IPS-20b (cell line): ENCODE measurements around the gene SELPLG.
A peak's percentile ranks its signal among the peaks of the same experiment; 100 is the strongest.
"Not testable (repeated sequence)": the region's sequence is repeated elsewhere in the genome, so short reads cannot be mapped to it uniquely, and the experiment has no call there.

Experiments
- H3K27ac ChIP-seq: one replicate; pipeline ENCODE4 v1.5.1; 2013; ENCODE audit warnings: low read length
- H3K27me3 ChIP-seq: 2 replicates; pipeline ENCODE4 v1.6.1; 2013; ENCODE audit warnings: mild to moderate bottlenecking, low read length, inconsistent platforms; ENCODE audit not compliant: insufficient read depth
- H3K36me3 ChIP-seq: 2 replicates; pipeline ENCODE4 v1.6.1; 2013; ENCODE audit warnings: low read depth, mild to moderate bottlenecking, inconsistent platforms, low read length, moderate library complexity; ENCODE audit not compliant: insufficient read depth
- H3K4me1 ChIP-seq: 2 replicates; pipeline ENCODE4 v1.6.1; 2013; ENCODE audit warnings: mild to moderate bottlenecking, control low read depth, inconsistent platforms, low read length, moderate library complexity; ENCODE audit not compliant: insufficient read depth
- H3K4me3 ChIP-seq: 2 replicates; pipeline ENCODE4 v1.5.1; 2013; ENCODE audit warnings: mild to moderate bottlenecking, low read length, inconsistent platforms
- H3K9ac ChIP-seq: 2 replicates; pipeline ENCODE4 v1.6.1; 2013; ENCODE audit warnings: low read depth, mild to moderate bottlenecking, inconsistent platforms, low read length, moderate library complexity
- H3K9me3 ChIP-seq: 2 replicates; pipeline ENCODE4 v1.6.1; 2013; ENCODE audit warnings: mild to moderate bottlenecking, low read depth, low read length, inconsistent platforms; ENCODE audit not compliant: insufficient read depth

SELPLG gene

GRCh38 chr12:108668063-108668462, 34.4 kb upstream of the SELPLG start:
- no peaks in the 10 kb centered on the region for H3K36me3 ChIP-seq
- H3K9me3 ChIP-seq: no peaks in the 10 kb centered on the region
- H3K9ac ChIP-seq: no peak overlapping the region
- peaks cover 8% of the 10 kb centered on the region; the same call in 1 of the 2 replicates for H3K4me1 ChIP-seq
- H3K27me3 ChIP-seq: no peaks in the 10 kb centered on the region
- no peak overlapping the region for H3K27ac ChIP-seq
- no peak overlapping the region for H3K4me3 ChIP-seq

DNA sequence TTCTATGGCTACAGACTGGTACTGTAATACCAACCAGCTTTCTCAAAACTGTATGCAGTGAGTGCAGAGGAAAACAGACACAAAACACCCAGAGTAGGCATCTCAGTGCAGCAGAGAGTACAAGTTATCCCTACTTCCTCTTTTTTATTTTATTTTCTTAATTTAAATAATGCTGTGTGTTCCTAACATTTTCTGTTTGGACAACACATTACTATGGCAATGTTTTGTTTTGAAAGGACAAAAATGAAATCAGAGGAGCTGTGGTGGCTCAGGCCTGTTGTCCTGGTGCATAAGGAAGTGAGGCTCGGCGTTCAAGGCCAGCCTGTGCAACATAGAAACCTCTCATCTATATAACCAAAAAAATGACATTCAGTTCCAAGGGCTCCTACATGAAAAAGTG, 33.7 kb upstream of the SELPLG start:
- peaks cover 8% of the 10 kb centered on the region; the same call in 1 of the 2 replicates for H3K4me1 ChIP-seq

DNA sequence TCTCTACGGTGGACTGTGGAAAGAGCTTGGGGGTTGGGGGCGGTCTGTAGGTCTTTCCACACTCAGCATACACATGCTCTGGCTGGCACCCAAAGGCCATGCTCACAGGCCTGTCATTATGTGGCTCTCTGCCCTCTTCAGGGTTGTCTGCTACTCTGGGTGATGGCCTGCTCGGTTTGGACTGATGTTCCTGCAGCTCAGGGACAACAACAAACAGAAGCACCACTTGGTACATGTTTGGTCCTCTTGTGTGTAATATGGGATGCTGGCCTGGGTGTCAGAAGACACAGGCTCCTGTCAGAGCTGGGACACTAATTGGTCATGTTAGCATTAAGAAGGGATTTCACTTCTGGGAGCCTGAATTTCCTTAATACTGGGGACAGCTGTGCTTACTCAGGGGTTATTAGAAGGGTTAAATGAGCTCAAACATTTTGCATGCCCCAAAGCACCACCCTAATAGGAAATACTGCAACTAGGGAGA, 32.7 kb upstream of the SELPLG start:
- H3K9ac ChIP-seq: no peak overlapping the region
- no peaks in the 10 kb centered on the region for H3K9me3 ChIP-seq
- H3K4me3 ChIP-seq: no peak overlapping the region
- H3K27ac ChIP-seq: no peak overlapping the region
- no peaks in the 10 kb centered on the region for H3K27me3 ChIP-seq
- H3K36me3 ChIP-seq: 0 out of 2 replicates have a peak, but pooled peaks cover 7% of the 10 kb centered on the region
- H3K4me1 ChIP-seq: peaks cover 8% of the 10 kb centered on the region; the same call in 1 of the 2 replicates

More for the DNA sequence above, 33.7 kb upstream of the SELPLG start:
- H3K9me3 ChIP-seq: no peaks in the 10 kb centered on the region
- no peaks in the 10 kb centered on the region for H3K36me3 ChIP-seq
- H3K4me3 ChIP-seq: no peak overlapping the region
- H3K27ac ChIP-seq: no peak overlapping the region
- no peaks in the 10 kb centered on the region for H3K27me3 ChIP-seq
- H3K9ac ChIP-seq: no peak overlapping the region

GRCh38 chr12:108665608-108666202, 32.0 kb upstream of the SELPLG start:
- no peaks in the 10 kb centered on the region for H3K9me3 ChIP-seq
- H3K4me3 ChIP-seq: no peak overlapping the region
- no peaks in the 10 kb centered on the region for H3K27me3 ChIP-seq
- peaks cover 8% of the 10 kb centered on the region; the same call in 1 of the 2 replicates for H3K4me1 ChIP-seq
- H3K36me3 ChIP-seq: 0 out of 2 replicates have a peak, but pooled peaks cover 11% of the 10 kb centered on the region
- H3K9ac ChIP-seq: no peak overlapping the region; the same call in 1 of the 2 replicates
- H3K27ac ChIP-seq: peak overlapping the region; percentile 8

GRCh38 chr12:108664338-108665258, 30.9 kb upstream of the SELPLG start:
- Histone ChIP-seq H3K4me3 (no peak overlapping the region), H3K4me1 (peaks cover 8% of the 10 kb centered on the region; the same call in 1 of the 2 replicates), H3K36me3 (peaks cover 14% of the 10 kb centered on the region; the same call in 1 of the 2 replicates), H3K27me3 (no peaks in the 10 kb centered on the region), H3K27ac (peak overlapping the region; percentile 16), H3K9me3 (no peaks in the 10 kb centered on the region), H3K9ac (no peak overlapping the region; the same call in 1 of the 2 replicates)

- peaks cover 8% of the 10 kb centered on the region; the same call in 1 of the 2 replicates for H3K4me1 ChIP-seq
Measured at GRCh38 chr12:108663324-108664015, 29.8 kb upstream of the SELPLG start.

DNA sequence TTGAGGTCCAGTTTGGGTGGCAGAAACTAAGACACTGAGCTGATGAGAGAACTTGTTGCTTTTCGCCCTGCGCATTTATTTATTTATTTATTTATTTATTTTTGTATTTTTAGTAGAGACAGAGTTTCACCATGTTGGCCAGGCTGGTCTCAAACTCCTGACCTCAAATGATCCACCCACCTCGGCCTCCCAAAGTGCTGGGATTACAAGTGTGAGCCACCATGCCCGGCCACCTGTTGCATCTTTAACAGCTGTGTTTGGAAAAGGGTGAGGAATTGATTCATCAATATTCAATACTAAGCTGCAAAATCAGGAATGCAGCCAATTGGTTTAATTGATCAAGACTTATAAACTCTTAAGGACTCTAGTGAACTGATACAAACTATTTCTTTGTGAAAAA, 24.4 kb upstream of the SELPLG start:
- H3K27ac ChIP-seq, H3K4me1 ChIP-seq, H3K9ac ChIP-seq, H3K9me3 ChIP-seq, H3K4me3 ChIP-seq, H3K27me3 ChIP-seq: not testable (repeated sequence)
- peaks cover 41% of the 10 kb centered on the region for H3K36me3 ChIP-seq

More at GRCh38 chr12:108663324-108664015, 29.8 kb upstream of the SELPLG start:
- no peaks in the 10 kb centered on the region for H3K9me3 ChIP-seq
- no peak overlapping the region for H3K4me3 ChIP-seq
- peaks cover 25% of the 10 kb centered on the region for H3K36me3 ChIP-seq
- H3K9ac ChIP-seq: no peak overlapping the region
- H3K27me3 ChIP-seq: no peaks in the 10 kb centered on the region
- no peak overlapping the region for H3K27ac ChIP-seq

DNA sequence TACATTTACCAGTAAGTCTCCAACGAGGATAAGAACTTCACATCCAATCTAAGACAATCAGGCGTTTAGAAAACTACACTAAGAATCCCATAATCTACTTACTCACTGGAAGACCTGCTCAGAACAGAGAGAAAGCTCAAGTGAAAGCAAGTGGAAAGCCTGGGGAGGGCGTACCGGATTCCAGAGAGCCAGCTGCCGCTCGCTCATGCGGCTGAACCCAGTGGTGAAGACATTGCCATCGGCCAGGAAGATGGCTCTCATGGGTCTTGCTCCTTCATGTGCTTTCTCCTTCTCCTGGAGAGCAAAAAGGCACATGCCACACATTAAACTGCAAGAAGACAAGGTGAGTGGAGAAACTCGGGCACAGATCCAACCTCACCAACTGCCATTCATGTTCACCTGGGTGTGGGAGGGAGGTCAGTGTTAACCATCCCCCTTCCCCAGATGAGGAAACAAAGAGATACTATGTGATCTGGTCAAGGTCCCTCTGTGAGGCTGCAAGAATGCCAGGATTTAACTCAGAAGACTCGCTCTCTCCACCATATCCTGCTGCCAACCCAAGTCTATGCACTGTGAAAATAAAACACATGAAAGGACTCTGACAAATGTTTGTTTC, 23.5 kb upstream of the SELPLG start:
- H3K9me3 ChIP-seq: no peaks in the 10 kb centered on the region
- peaks cover 17% of the 10 kb centered on the region for H3K4me1 ChIP-seq
- H3K27ac ChIP-seq: no peak overlapping the region
- H3K27me3 ChIP-seq: no peaks in the 10 kb centered on the region
- no peak overlapping the region for H3K9ac ChIP-seq
- H3K36me3 ChIP-seq: peaks cover 47% of the 10 kb centered on the region
- H3K4me3 ChIP-seq: no peak overlapping the region

DNA sequence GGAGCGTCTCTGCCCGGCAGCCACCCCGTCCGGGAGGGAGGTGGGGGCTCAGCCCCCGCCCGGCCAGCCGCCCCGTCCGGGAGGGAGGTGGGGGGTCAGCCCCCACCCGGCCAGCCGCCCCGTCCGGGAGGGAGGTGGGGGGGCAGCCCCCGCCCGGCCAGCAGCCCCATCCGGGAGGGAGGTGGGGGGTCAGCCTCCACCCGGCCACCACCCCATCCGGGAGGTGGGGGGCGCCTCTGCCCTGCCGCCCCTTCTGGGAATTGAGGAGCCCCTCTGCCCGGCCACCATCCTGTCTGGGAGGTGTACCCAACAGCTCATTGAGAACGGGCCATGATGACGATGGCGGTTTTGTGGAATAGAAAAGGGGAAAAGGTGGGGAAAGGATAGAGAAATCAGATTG, 22.6 kb upstream of the SELPLG start:
- not testable (repeated sequence) for H3K27me3 ChIP-seq, H3K9me3 ChIP-seq, H3K9ac ChIP-seq, H3K4me3 ChIP-seq, H3K27ac ChIP-seq
- H3K4me1 ChIP-seq: peaks cover 17% of the 10 kb centered on the region
- peaks cover 48% of the 10 kb centered on the region for H3K36me3 ChIP-seq

DNA sequence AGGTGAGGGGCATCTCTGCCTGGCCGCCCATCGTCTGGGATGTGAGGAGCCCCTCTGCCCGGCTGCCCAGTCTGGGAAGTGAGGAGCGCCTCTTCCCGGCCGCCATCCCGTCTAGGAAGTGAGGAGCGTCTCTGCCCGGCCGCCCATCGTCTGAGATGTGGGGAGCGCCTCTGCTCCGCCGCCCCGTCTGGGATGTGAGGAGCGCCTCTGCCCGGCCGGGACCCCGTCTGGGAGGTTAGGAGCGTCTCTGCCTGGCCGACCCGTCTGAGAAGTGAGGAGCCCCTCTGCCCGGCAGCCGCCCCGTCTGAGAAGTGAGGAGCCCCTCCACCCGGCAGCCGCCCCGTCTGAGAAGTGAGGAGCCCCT, 22.1 kb upstream of the SELPLG start:
- not testable (repeated sequence) for H3K27ac ChIP-seq, H3K9ac ChIP-seq, H3K27me3 ChIP-seq, H3K4me3 ChIP-seq, H3K9me3 ChIP-seq
- Histone ChIP-seq H3K4me1 (peaks cover 17% of the 10 kb centered on the region), H3K36me3 (peaks cover 51% of the 10 kb centered on the region)

- Histone ChIP-seq H3K4me1 (peaks cover 17% of the 10 kb centered on the region), H3K36me3 (peaks cover 57% of the 10 kb centered on the region)
- not testable (repeated sequence) for H3K27ac ChIP-seq, H3K9me3 ChIP-seq, H3K9ac ChIP-seq, H3K4me3 ChIP-seq, H3K27me3 ChIP-seq
Measured at GRCh38 chr12:108654622-108655021, 20.9 kb upstream of the SELPLG start.
